Neural cell (in vitro differentiated cells): ENCODE measurements around the gene PPP1R12A. TPM values are rescaled to one million over a fixed set of nuclear protein-coding genes. Genes with fewer than 3 reads are reported as not detected.

ENCODE experiments used
- H2AFZ ChIP-seq: fragments of 200-600, 300-800 bp; sonication (generic), shearing (Covaris generic); 2 replicates; pipeline ENCODE4 v1.6.0; 2014; ENCODE audit warnings: low read depth, mild to moderate bottlenecking, antibody characterized with exemption, low read length, moderate library complexity
- H3F3A ChIP-seq: fragments of 200-600 bp; shearing (Covaris generic); 2 replicates; pipeline ENCODE4 v1.6.1; 2016; ENCODE audit warnings: mild to moderate bottlenecking, moderate library complexity, mixed read lengths, antibody characterized with exemption, low read length; ENCODE audit not compliant: insufficient read depth, poor library complexity, severe bottlenecking
- H3K27ac ChIP-seq: fragments of 200-600, 300-800 bp; sonication (generic), shearing (Covaris generic); 2 replicates; pipeline ENCODE4 v1.5.1; 2014; ENCODE audit warnings: mild to moderate bottlenecking, low read length, moderate library complexity
- H3K27me3 ChIP-seq: fragments of 300-800, 200-600 bp; sonication (generic), shearing (Covaris generic); 2 replicates; pipeline ENCODE4 v1.6.0; 2014; ENCODE audit warnings: mild to moderate bottlenecking, low read depth, low read length, moderate library complexity; ENCODE audit not compliant: insufficient read depth
- H3K36me3 ChIP-seq: fragments of 300-800, 200-600 bp; sonication (generic), shearing (Covaris generic); 2 replicates; pipeline ENCODE4 v1.5.1; 2014; ENCODE audit warnings: mild to moderate bottlenecking, antibody characterized with exemption, low read length, moderate library complexity; ENCODE audit not compliant: insufficient read depth
- H3K4me2 ChIP-seq: fragments of 300-800, 200-600 bp; sonication (generic), shearing (Covaris generic); 2 replicates; pipeline ENCODE4 v1.6.0; 2014; ENCODE audit warnings: mild to moderate bottlenecking, low read length
- H3K4me3 ChIP-seq: fragments of 300-800, 200-600 bp; sonication (generic), shearing (Covaris generic); 2 replicates; pipeline ENCODE4 v1.5.1; 2014; ENCODE audit warnings: mild to moderate bottlenecking, low read length, moderate library complexity
- H3K79me2 ChIP-seq: fragments of 200-600 bp; shearing (Covaris generic); replicated peaks from 2 replicates; pipeline ENCODE4 v1.6.0; 2014; ENCODE audit warnings: mild to moderate bottlenecking, low read length, moderate library complexity; ENCODE audit not compliant: insufficient read depth
- H3K9ac ChIP-seq: fragments of 300-800, 200-600 bp; sonication (generic), shearing (Covaris generic); 2 replicates; pipeline ENCODE4 v1.6.1; 2016; ENCODE audit warnings: mild to moderate bottlenecking, low read length, mixed read lengths
- H3K9me2 ChIP-seq: fragments of 200-600 bp; shearing (Covaris generic); 2 replicates; pipeline ENCODE4 v1.6.1; 2016; ENCODE audit warnings: mild to moderate bottlenecking, low read length, mixed read lengths; ENCODE audit not compliant: insufficient read depth
- H3K9me3 ChIP-seq: fragments of 200-600, 300-800 bp; sonication (generic), shearing (Covaris generic); 2 replicates; pipeline ENCODE4 v1.6.1; 2016; ENCODE audit warnings: mild to moderate bottlenecking, mixed run types, low read length, moderate library complexity, mixed read lengths
- H4K20me1 ChIP-seq: fragments of 200-600 bp; shearing (Covaris generic); 2 replicates; pipeline ENCODE4 v1.6.1; 2016; ENCODE audit warnings: mild to moderate bottlenecking, mixed run types; ENCODE audit not compliant: insufficient read depth
- CTCF ChIP-seq: fragments of 450-650 bp; IDR thresholded peaks from 2 replicates; pipeline ENCODE4 v1.5.1; 2014; ENCODE audit warnings: antibody characterized with exemption, mild to moderate bottlenecking, moderate library complexity; ENCODE audit not compliant: poor library complexity, severe bottlenecking
- EP300 ChIP-seq: fragments of 450-650 bp; conservative IDR thresholded peaks from 2 replicates; pipeline ENCODE4 v1.6.1; 2014; ENCODE audit warnings: antibody characterized with exemption, mild to moderate bottlenecking, moderate library complexity; ENCODE audit not compliant: poor library complexity, severe bottlenecking
- EZH2 ChIP-seq: fragments of 200-600, 300-800 bp; shearing (Covaris generic), sonication (generic); IDR thresholded peaks from 2 replicates; pipeline ENCODE4 v1.6.1; 2014; ENCODE audit warnings: antibody characterized with exemption, low read length, borderline replicate concordance, mild to moderate bottlenecking; ENCODE audit not compliant: insufficient read depth, poor library complexity, severe bottlenecking
- MXI1 ChIP-seq: fragments of 450-650 bp; conservative IDR thresholded peaks from 2 replicates; pipeline ENCODE4 v1.6.1; 2014; ENCODE audit warnings: antibody characterized with exemption, mild to moderate bottlenecking; ENCODE audit not compliant: poor library complexity, severe bottlenecking
- POLR2AphosphoS5 ChIP-seq: IDR thresholded peaks from 2 replicates; pipeline ENCODE4 v1.6.1; 2012
- RAD21 ChIP-seq: fragments of 450-650 bp; conservative IDR thresholded peaks from 2 replicates; pipeline ENCODE4 v1.6.1; 2014; ENCODE audit warnings: antibody characterized with exemption, mild to moderate bottlenecking, moderate library complexity
- REST ChIP-seq: IDR thresholded peaks from 2 replicates; pipeline ENCODE4 v1.6.1; 2012; ENCODE audit warnings: borderline replicate concordance
- SMC3 ChIP-seq: fragments of 450-650 bp; conservative IDR thresholded peaks from 2 replicates; pipeline ENCODE4 v1.6.1; 2014; ENCODE audit warnings: antibody characterized with exemption, mild to moderate bottlenecking, moderate library complexity; ENCODE audit not compliant: poor library complexity
- TAF1 ChIP-seq: IDR thresholded peaks from 2 replicates; pipeline ENCODE4 v1.6.1; 2012; ENCODE audit warnings: low read depth
- polyA plus RNA-seq: library from polyadenylated mRNA; depleted of rRNA; stranded (reverse); fragments of >200 nt; gene quantifications from 2 replicates; pipeline ENCODE4 v1.2.3, GENCODE V29; 2014

PPP1R12A gene
- polyA plus RNA-seq, 1 donor from 2014 or later = 68.2 TPM

GRCh38 chr12:79826267-79827128, 108.4 kb downstream of the PPP1R12A start:
- Histone ChIP-seq H3F3A (peaks cover 4% of the 10 kb centered on the region), H2AFZ (no peak overlapping the region), H3K79me2 (no peaks in the 10 kb centered on the region), H3K9me2 (no peaks in the 10 kb centered on the region), H3K9me3 (no peaks in the 10 kb centered on the region), H3K36me3 (peaks cover 5% of the 10 kb centered on the region), H3K27ac (no peak overlapping the region), H3K9ac (no peak overlapping the region), H4K20me1 (no peaks in the 10 kb centered on the region), H3K27me3 (no peaks in the 10 kb centered on the region), H3K4me3 (no peak overlapping the region), H3K4me2 (no peak overlapping the region)
- TF ChIP-seq TAF1 = no peak
- no peak for TF ChIP-seq CTCF
- no peak for TF ChIP-seq EZH2
- TF ChIP-seq SMC3 = no peak
- no peak for TF ChIP-seq POLR2AphosphoS5
- TF ChIP-seq REST = no peak
- TF ChIP-seq RAD21 = no peak

- H3K36me3 ChIP-seq = peaks cover 6% of the 10 kb centered on the region
- no peak overlapping the region for H3K4me3 ChIP-seq
- H4K20me1 ChIP-seq = no peaks in the 10 kb centered on the region
- no peak overlapping the region for H3K9ac ChIP-seq
- H2AFZ ChIP-seq = no peak overlapping the region
- no peak for TF ChIP-seq EZH2
- H3K9me3 ChIP-seq = no peaks in the 10 kb centered on the region
- no peak overlapping the region for H3K27ac ChIP-seq
- H3K4me2 ChIP-seq = no peak overlapping the region
- no peaks in the 10 kb centered on the region for H3F3A ChIP-seq
- no peaks in the 10 kb centered on the region for H3K27me3 ChIP-seq
- no peaks in the 10 kb centered on the region for H3K79me2 ChIP-seq
- no peaks in the 10 kb centered on the region for H3K9me2 ChIP-seq
Measured at GRCh38 chr12:79822475-79822874, 112.4 kb downstream of the PPP1R12A start.

- H3K36me3 ChIP-seq = peaks cover 3% of the 10 kb centered on the region
- TF ChIP-seq RAD21 (no peak), CTCF (no peak), EP300 (no peak), MXI1 (no peak), REST (no peak), TAF1 (no peak), EZH2 (no peak), POLR2AphosphoS5 (no peak)
Measured at GRCh38 chr12:79818856-79819255, 116.0 kb downstream of the PPP1R12A start.

More at GRCh38 chr12:79818856-79819255, 116.0 kb downstream of the PPP1R12A start:
- no peak overlapping the region for H2AFZ ChIP-seq
- H3K4me2 ChIP-seq = no peak overlapping the region
- no peaks in the 10 kb centered on the region for H3K79me2 ChIP-seq
- no peaks in the 10 kb centered on the region for H3F3A ChIP-seq
- no peaks in the 10 kb centered on the region for H3K9me3 ChIP-seq
- no peaks in the 10 kb centered on the region for H4K20me1 ChIP-seq
- no peaks in the 10 kb centered on the region for H3K9me2 ChIP-seq
- no peak overlapping the region for H3K9ac ChIP-seq
- H3K27me3 ChIP-seq = no peaks in the 10 kb centered on the region
- H3K4me3 ChIP-seq = no peak overlapping the region
- no peak overlapping the region for H3K27ac ChIP-seq
